Measurements from ENCODE around the gene PLS3.
"Not testable (repeated sequence)": the region's sequence is repeated elsewhere in the genome, so short reads cannot be mapped to it uniquely, and the experiment has no call there.

The PLS3 gene

GRCh38 chrX:115560978-115561604 is at the start of gene PLS3:
Gene PLS3 (plus strand): TSS chrX:115561174. CDS start chrX:115610251, 49,077 bp downstream.
- no peak for DNase-seq

GRCh38 chrX:115518113-115518512 is 42.9 kb upstream of the PLS3 start:
- no peak for DNase-seq

DNA sequence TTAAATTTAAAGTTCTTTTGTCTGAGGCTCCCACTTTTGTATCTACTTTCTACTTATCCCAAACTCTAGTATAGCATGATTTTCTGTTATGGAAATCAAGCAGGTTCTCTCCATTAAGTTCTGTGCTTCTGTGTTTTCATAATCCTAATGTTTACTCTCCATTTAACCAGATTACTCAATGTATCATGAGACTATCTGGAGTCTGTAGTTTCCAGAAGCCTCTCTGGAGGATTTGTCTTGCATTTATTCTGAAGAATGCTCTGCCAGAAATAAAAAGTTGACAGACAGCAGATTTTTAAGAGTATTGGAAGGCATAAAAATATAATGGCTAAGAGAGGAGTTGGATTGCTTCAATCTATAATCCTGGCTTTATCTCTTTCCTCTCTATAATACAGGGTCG is 39.2 kb upstream of the PLS3 start:
- DNase-seq: no peak

GRCh38 chrX:115522952-115523351 is 38.0 kb upstream of the PLS3 start:
- DNase-seq: no peak

DNA sequence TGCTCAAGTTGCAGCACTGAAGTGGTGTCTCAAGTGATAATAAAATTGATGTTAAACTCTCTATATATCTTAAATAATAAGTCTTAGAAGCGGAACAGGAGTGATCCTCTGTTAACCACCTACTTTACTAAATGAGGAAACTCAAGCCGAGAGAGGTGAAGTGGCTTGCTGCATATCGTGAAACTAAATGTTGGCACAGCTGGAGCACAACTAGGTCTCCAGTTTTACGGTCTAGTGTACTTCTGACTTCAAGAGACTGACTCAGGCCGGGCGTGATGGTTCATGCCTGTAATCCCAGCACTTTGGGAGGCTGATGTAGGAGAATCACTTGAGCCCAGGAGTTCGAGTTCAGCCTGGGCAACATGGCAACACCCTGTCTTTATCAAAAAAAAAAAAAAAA is 35.5 kb upstream of the PLS3 start:
- DNase-seq: no peak

- DNase-seq: no peak
Measured at GRCh38 chrX:115531818-115532403, 29.1 kb upstream of the PLS3 start.

GRCh38 chrX:115533485-115533884 is 27.5 kb upstream of the PLS3 start:
- DNase-seq: no peak

DNA sequence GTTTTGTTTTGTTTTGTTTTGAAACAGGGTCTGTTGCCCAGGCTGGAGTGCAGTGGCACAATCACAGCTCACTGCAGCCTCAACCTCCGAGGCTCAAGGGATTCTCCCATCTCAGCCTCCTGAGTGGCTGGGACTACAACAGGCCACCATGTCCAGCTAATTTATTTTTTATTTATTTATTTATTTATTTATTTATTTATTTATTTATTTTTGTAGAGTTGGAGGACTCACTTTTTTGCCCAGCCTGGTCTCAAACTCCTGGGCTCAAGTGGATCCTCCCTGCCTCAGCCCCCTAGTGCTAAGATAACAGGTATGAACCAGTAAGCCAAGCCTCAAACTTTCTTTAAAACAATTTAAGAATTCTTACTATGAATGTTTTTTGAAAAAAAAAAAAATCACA is 26.6 kb upstream of the PLS3 start:
- DNase-seq: no peak

DNA sequence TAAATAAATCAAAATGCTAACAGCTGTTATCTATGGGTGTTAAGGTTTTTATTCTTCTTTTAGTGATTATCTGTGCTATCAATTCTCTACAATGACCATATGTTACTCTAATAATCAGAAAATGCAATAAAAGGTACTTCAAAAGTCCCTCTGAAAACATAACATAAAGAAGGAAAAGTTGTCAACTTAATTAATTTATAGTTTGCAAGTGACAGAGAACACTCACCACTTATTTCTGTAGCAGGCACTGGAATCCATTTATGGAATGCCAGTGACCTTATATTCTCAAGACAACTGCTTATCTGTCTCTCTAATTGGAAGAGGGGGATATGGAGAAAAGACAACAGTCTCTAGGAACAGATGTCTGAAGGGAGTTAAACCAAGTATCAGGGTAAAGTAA is 25.6 kb upstream of the PLS3 start:
- DNase-seq: no peak

GRCh38 chrX:115535844-115536243 is 25.1 kb upstream of the PLS3 start:
- DNase-seq: no peak

DNA sequence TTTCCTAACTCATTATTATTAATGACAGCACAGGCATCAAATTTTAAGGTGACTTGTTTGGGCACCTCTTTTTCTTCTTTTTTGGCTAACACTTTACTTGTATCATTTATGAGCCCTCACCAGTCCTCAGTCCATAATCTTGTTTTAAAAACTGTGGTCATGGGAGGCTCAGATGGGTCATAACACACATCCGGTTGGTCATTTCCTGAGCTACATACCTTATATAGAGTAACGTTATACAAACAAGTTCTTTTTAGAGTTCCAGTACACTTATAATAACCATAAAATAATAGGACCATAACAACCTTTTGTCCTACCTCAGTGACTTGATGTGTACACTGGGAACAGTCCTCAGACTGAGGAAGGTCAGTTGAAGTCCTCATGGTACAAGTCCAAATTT is 21.1 kb upstream of the PLS3 start:
- DNase-seq: no peak

DNA sequence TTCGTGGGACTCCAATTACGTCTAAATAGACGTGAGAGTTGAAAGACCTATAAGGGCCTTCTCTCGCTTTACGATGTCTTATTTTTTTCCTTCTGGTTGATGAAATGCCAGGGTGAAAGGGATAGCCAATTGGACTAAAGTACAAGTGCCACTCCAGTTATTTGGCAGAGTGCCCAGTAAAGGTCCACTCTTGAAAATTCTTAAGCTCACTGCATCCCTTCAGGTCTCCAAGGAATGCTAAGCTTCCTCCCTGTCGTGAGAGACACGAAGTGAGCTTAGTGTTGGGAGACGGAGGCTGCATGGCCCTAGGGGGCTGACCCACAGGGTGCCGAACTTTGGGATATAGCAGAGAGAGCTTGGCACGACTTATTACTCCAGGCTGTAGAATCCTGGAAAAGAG is 19.9 kb upstream of the PLS3 start:
- DNase-seq: not testable (repeated sequence)

DNA sequence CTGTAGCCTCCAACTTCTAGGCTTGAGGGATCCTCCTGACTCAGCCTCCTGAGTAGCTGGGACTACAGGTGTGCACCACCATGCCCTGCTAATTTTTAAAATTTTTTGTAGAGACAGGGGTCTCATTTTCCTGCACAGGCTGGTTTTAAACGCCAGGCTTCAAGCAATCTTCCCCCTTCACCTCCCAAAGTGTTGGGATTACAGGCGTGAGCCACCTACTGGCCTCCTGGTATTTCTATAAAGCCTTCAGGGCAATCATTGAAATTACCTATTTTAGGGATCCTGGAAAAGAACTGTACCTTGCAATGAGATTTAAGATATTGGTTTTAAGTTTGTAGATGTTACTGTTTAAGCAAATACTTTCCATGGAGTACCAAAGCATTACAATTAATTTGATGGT is 13.5 kb upstream of the PLS3 start:
- no peak for DNase-seq

DNA sequence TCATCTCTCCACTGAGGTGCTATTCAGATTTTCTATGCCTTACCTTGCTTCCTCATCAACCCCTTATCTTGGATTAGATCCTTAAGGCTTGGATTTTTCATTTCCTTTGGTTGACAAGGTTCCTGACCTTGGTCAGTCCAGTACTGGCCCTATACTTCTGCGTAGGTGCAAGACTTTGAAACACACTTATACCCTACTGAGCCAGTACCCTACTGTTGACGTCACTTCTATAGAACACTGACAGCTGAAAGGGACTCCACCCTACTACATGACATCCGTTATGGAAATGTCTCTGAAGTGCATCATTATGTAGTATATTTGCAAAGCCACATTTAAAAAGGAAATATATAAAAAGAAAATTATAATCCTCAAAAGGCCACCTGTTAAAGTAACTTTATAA is 12.0 kb upstream of the PLS3 start:
- DNase-seq: no peak

- DNase-seq: no peak
Measured at GRCh38 chrX:115553171-115553570, 7.8 kb upstream of the PLS3 start.

DNA sequence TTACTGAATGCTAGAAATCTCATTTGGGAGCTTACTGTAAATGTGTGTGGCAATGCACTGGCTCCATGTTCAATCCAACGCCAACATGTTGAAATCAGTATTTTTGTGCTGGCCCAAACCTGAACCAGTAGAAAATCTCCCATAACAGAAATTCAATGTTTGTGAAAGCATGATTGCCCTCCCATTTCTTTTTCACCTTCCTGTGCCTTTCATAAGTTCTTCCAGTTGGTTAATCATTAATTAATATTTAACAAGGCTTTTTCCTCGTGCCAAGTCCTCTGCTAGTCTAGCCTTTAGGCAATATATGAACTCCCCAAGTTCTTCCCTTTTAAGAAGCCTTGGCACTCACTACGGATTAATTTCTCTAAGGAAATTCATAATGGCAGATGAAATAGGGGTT is 1.3 kb upstream of the PLS3 start:
- no peak for DNase-seq

DNA sequence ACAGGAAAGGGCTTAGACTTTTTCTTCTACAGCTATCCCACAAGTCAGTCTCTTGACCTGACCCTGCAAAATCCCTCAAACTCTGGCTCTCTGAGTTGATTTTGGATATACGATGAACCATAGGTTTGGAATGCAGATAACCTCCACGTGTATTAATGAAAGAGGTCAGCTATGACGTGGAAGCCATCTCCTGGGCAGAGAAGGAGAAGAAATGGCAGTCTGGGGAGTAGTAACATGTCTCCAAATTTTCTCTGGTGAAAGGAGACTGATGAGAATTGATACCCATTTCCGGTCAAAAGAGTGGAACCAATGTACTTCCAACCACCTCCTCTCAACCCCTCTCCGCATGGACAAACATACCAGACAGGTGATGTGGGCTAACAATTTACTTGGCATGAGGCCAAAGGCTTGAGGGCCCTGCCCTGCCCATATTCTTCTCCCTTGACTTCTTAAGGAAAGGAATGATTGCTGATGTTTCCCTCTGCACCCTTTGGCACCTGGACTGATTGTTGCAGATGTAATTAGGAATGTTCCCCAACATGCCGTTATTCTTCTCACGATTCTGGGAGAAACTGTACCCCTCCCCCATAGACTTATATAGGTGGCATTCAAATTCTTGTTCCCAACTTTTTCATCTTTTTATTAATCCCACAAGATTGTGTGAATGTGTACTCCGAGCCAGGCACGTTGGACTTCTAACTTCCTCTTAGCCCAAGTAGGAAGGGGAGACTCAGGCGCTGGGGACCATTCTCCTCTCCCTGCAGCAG is 580 bp upstream of the PLS3 start:
- no peak for DNase-seq

DNA sequence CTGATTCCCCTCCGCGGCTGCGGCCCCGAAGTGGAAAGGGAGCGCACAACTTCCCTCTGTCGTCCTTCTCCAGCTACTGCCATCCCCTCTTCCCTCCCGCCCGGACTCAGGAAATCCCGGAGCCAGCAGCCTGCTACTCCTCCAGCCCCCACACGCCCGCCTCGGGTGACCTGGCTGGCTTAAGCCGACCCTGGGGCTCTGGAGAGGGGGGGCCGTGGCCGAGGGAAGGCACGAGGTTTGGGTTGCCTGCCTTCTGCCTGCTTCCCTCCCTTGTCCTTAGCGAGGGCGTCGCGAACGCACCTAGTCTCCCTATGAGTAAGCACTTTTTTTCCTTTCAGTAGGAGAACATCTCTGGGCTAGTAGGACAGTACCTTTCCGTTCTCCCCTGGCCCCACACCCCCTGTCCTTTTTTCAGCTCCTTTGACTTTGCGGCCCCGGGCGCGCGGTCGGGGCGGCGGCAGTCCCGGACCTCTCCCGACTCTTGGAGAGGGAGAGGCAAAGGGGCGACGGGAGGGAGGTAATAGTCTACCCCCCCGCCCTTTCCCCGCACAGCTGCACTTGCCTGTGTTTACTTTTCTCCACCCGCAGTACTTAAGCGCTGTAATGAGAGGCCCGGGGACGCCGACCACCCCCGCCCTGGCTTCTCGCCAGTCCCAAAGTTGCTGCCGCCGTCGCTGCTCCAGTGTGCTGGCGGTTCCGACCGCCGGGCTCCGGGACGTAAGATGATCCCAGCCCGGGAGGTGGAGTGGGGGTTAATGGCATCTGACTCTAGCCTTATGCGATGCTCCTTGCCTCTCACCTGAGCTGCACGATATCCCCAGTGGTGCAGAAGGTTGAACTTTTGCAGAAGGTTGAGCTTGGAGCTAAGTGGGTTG is 868 bp downstream of the PLS3 start:
- no peak for DNase-seq

- no peak for DNase-seq
Measured at GRCh38 chrX:115562480-115562847, 1.5 kb downstream of the PLS3 start.

DNA sequence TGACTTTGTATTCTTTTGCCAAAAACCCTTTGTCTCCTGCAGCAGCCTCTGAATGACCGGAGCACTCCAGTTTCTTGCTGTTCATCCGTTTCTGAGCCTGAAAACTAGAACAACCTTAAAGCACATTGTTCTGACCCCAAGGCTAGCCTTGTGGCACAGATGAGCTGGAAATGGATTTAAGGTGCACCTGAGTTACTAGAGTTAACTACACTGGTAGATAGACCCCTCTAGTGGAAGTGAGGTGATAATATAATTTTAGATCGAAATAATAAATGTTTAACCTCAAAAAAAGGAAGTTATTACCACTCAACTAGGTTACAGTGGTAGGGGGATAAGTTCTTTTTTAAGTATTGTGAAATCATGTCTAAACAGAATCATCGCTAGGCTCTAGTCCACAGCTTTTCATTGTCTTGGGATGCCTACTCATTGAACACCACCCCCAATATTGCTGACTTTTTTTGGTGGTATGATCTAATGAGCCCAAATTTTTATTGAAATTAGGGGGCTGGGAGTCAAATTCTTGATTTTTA is 2.7 kb downstream of the PLS3 start:
- DNase-seq: no peak

- DNase-seq: no peak
Measured at GRCh38 chrX:115564243-115564642, 3.3 kb downstream of the PLS3 start.

DNA sequence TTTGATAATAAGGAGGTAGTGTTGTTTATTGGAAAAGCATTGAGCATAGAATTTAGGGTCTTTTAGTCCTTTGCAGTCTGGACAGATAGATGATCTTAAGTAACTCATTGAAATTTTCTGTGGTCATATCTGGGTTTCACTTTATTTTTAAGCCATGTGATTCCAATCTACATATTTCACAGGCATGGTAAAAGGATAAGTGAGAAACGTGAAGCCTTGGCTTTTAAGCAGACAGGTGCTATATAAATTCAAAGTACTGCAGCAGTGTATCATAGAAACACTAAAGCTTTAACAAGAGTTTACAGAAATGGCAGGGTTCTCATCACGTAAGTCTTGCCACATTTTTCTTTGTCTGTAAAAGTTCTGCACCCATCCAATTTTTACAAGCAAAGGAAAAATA is 4.9 kb downstream of the PLS3 start:
- no peak for DNase-seq

- DNase-seq: no peak
Measured at GRCh38 chrX:115571712-115572111, 10.7 kb downstream of the PLS3 start.
